ENCODE data around the gene MSH5. TPM values are rescaled to one million over a fixed set of nuclear protein-coding genes. Genes with fewer than 3 reads are reported as not detected.

MSH5 gene
- total RNA-seq, 1 experiment from 2014 or later: 43.1 TPM

GRCh38 chr6:31712296-31712695, 27.5 kb upstream of the MSH5 start:
- Mint-ChIP-seq H3K4me3 (no peak overlapping the region), H3K27me3 (ENCODE audit: low read depth) (no peaks in the 10 kb centered on the region; the same call in 1 of the 2 replicates), H3K4me1 (peaks cover 29% of the 10 kb centered on the region), H3K36me3 (no peaks in the 10 kb centered on the region), H3K27ac (no peak overlapping the region), H3K9me3 (no peaks in the 10 kb centered on the region)
- ATAC-seq (no peak), DNase-seq (ENCODE audit: low spot score) (no peak)
- CTCF ChIA-PET: interaction anchor here (0.8 to 1.4 kb wide), 4 partner anchors 9 to 131 kb away, joined by 3 read pairs; partner anchors contain the start of genes ABHD16A and HSPA1B
- POLR2A ChIA-PET: no interaction called here
- TF ChIP-seq AR (CRISPR knock-in tag; IDR thresholded peaks at IDR 0.05) (no peak), NR1H2 (CRISPR knock-in tag; IDR thresholded peaks at IDR 0.05) (no peak), ZNF121 (CRISPR knock-in tag; IDR thresholded peaks at IDR 0.05) (no peak), PRRX2 (CRISPR knock-in tag; IDR thresholded peaks at IDR 0.05) (no peak), ZNF232 (CRISPR knock-in tag; IDR thresholded peaks at IDR 0.05) (no peak), FOXP1 (CRISPR knock-in tag; IDR thresholded peaks at IDR 0.05; ENCODE audit: borderline replicate concordance) (no peak)

GRCh38 chr6:31713465-31713864, 26.3 kb upstream of the MSH5 start:
- Mint-ChIP-seq H3K36me3 (no peaks in the 10 kb centered on the region), H3K4me1 (peaks cover 41% of the 10 kb centered on the region), H3K27ac (no peak overlapping the region), H3K27me3 (ENCODE audit: low read depth) (no peaks in the 10 kb centered on the region; the same call in 1 of the 2 replicates), H3K4me3 (no peak overlapping the region), H3K9me3 (no peaks in the 10 kb centered on the region)
- POLR2A ChIA-PET: interaction anchor here (0.8 to 1.5 kb wide), 3 partner anchors 14 to 114 kb away, joined by 3 to 6 read pairs (median 4); partner anchors contain the start of gene HSPA1B
- DNase-seq (ENCODE audit: low spot score) (no peak), ATAC-seq (no peak)
- CTCF ChIA-PET: interaction anchor here (0.6 to 2.3 kb wide), 10 partner anchors 11 to 482 kb away, joined by 3 to 24 read pairs (median 4); partner anchors contain the start of genes DDAH2 and VARS1
- no peak for TF ChIP-seq RELA (CRISPR knock-in tag; IDR thresholded peaks at IDR 0.05; ENCODE audit: borderline replicate concordance)
- TF ChIP-seq, protein P1, sequence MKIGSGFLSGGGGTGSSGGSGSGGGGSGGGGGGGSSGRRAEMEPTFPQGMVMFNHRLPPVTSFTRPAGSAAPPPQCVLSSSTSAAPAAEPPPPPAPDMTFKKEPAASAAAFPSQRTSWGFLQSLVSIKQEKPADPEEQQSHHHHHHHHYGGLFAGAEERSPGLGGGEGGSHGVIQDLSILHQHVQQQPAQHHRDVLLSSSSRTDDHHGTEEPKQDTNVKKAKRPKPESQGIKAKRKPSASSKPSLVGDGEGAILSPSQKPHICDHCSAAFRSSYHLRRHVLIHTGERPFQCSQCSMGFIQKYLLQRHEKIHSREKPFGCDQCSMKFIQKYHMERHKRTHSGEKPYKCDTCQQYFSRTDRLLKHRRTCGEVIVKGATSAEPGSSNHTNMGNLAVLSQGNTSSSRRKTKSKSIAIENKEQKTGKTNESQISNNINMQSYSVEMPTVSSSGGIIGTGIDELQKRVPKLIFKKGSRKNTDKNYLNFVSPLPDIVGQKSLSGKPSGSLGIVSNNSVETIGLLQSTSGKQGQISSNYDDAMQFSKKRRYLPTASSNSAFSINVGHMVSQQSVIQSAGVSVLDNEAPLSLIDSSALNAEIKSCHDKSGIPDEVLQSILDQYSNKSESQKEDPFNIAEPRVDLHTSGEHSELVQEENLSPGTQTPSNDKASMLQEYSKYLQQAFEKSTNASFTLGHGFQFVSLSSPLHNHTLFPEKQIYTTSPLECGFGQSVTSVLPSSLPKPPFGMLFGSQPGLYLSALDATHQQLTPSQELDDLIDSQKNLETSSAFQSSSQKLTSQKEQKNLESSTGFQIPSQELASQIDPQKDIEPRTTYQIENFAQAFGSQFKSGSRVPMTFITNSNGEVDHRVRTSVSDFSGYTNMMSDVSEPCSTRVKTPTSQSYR (CRISPR knock-in tag; IDR thresholded peaks at IDR 0.05): no peak
- TF ChIP-seq, protein P2, sequence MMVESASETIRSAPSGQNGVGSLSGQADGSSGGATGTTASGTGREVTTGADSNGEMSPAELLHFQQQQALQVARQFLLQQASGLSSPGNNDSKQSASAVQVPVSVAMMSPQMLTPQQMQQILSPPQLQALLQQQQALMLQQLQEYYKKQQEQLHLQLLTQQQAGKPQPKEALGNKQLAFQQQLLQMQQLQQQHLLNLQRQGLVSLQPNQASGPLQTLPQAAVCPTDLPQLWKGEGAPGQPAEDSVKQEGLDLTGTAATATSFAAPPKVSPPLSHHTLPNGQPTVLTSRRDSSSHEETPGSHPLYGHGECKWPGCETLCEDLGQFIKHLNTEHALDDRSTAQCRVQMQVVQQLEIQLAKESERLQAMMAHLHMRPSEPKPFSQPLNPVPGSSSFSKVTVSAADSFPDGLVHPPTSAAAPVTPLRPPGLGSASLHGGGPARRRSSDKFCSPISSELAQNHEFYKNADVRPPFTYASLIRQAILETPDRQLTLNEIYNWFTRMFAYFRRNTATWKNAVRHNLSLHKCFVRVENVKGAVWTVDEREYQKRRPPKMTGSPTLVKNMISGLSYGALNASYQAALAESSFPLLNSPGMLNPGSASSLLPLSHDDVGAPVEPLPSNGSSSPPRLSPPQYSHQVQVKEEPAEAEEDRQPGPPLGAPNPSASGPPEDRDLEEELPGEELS (CRISPR knock-in tag; IDR thresholded peaks at IDR 0.05): no peak
- TF ChIP-seq ZNF121 (CRISPR knock-in tag; IDR thresholded peaks at IDR 0.05): no peak
- TF ChIP-seq JUN (CRISPR knock-in tag; IDR thresholded peaks at IDR 0.05): no peak
- no peak for TF ChIP-seq ZBTB43 (CRISPR knock-in tag; IDR thresholded peaks at IDR 0.05)
- TF ChIP-seq TEAD1 (CRISPR knock-in tag; IDR thresholded peaks at IDR 0.05): no peak
- TF ChIP-seq, protein P3, sequence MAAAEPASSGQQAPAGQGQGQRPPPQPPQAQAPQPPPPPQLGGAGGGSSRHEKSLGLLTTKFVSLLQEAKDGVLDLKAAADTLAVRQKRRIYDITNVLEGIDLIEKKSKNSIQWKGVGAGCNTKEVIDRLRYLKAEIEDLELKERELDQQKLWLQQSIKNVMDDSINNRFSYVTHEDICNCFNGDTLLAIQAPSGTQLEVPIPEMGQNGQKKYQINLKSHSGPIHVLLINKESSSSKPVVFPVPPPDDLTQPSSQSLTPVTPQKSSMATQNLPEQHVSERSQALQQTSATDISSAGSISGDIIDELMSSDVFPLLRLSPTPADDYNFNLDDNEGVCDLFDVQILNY (CRISPR knock-in tag; IDR thresholded peaks at IDR 0.05): no peak
- no peak for TF ChIP-seq ZNF232 (CRISPR knock-in tag; IDR thresholded peaks at IDR 0.05)
- TF ChIP-seq, protein P4, sequence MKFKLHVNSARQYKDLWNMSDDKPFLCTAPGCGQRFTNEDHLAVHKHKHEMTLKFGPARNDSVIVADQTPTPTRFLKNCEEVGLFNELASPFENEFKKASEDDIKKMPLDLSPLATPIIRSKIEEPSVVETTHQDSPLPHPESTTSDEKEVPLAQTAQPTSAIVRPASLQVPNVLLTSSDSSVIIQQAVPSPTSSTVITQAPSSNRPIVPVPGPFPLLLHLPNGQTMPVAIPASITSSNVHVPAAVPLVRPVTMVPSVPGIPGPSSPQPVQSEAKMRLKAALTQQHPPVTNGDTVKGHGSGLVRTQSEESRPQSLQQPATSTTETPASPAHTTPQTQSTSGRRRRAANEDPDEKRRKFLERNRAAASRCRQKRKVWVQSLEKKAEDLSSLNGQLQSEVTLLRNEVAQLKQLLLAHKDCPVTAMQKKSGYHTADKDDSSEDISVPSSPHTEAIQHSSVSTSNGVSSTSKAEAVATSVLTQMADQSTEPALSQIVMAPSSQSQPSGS (CRISPR knock-in tag; IDR thresholded peaks at IDR 0.05; ENCODE audit: borderline replicate concordance, low read depth): no peak
- TF ChIP-seq, protein P5, sequence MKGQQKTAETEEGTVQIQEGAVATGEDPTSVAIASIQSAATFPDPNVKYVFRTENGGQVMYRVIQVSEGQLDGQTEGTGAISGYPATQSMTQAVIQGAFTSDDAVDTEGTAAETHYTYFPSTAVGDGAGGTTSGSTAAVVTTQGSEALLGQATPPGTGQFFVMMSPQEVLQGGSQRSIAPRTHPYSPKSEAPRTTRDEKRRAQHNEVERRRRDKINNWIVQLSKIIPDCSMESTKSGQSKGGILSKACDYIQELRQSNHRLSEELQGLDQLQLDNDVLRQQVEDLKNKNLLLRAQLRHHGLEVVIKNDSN (CRISPR knock-in tag; IDR thresholded peaks at IDR 0.05): no peak
- no peak for TF ChIP-seq FOXK1 (CRISPR knock-in tag; IDR thresholded peaks at IDR 0.05)
- TF ChIP-seq ESRRA (CRISPR knock-in tag; IDR thresholded peaks at IDR 0.05; ENCODE audit: borderline replicate concordance): no peak
- TF ChIP-seq PRDM15 (CRISPR knock-in tag; IDR thresholded peaks at IDR 0.05): no peak
- no peak for TF ChIP-seq CREB1 (CRISPR knock-in tag; IDR thresholded peaks at IDR 0.05)

Data from WTC11 (cell line).